ENCODE measurements around the gene SHB. TPM values are rescaled to one million over a fixed set of nuclear protein-coding genes. Genes with fewer than 3 reads are reported as not detected.

SHB gene
- total and polyA plus RNA-seq, 2 of the 8 experiments (the other 6 are each of a cell fraction or from before 2014, with no cell fraction given) = 4.1 to 12.6 TPM

DNA sequence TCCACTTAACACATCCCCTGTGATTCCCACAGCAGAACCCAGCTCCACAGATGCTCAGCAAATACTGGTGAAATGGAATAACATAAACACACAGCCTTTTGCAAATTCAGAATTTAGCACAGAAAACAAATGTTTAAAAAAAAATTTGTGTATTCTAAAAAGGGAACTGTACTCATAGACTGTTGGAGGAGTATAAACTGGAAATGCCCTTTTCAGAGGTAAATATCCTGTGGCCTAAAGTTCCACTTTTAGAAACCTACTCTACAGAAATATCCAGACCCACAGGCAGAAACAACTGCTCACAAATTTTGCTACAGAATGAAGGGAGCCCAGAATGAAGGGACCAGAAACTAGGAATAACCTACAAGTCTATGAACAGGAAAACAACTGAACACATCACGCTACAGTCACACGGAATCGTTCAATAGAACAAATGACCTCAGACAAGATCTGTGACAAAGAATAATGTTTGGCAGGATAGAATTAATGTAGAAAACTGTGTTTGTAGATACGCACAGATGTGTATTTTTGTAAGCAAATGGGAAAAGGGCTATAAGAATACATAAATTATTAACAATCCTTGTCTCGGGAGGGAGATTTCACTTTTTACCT, 78.5 kb downstream of the SHB start (continued):
- TF ChIP-seq SIRT6 (IDR thresholded peaks at IDR 0.05; ENCODE audit: low read length) (no peak), POLR2A (IDR thresholded peaks at IDR 0.05; ENCODE audit: control extremely low read depth in 1 of 2, low read depth in 2 of 2, low read length in 2 of 2) (no peak), TEAD4 (IDR thresholded peaks at IDR 0.05; ENCODE audit: low read depth, low read length) (no peak), SUZ12 (IDR thresholded peaks at IDR 0.05; ENCODE audit: low read length) (no peak)
